Activated naive CD8-positive, alpha-beta T cell (primary cell): Measurements from ENCODE around the gene GPR146.

Experiments
- H3K27ac Mint-ChIP-seq: one replicate; pipeline ENCODE4 v1.8.0; 2021; ENCODE audit warnings: mixed read lengths
- H3K27me3 Mint-ChIP-seq: one replicate; pipeline ENCODE4 v1.8.0; 2021; ENCODE audit warnings: mixed read lengths
- H3K36me3 Mint-ChIP-seq: one replicate; pipeline ENCODE4 v1.8.0; 2021; ENCODE audit warnings: mixed read lengths
- H3K4me1 Mint-ChIP-seq: one replicate; pipeline ENCODE4 v1.8.0; 2021; ENCODE audit warnings: low read depth, mixed read lengths
- H3K4me3 Mint-ChIP-seq: one replicate; pipeline ENCODE4 v1.8.0; 2021; ENCODE audit warnings: mild to moderate bottlenecking, mixed read lengths
- H3K9me3 Mint-ChIP-seq: one replicate; pipeline ENCODE4 v1.8.0; 2021; ENCODE audit warnings: low read depth, mixed read lengths

Gene GPR146

GRCh38 chr7:1079546-1079945 lies 35.2 kb downstream of the GPR146 start:
- Mint-ChIP-seq H3K27ac (no peak overlapping the region), H3K36me3 (no peaks in the 10 kb centered on the region), H3K4me3 (no peak overlapping the region), H3K4me1 (no peaks in the 10 kb centered on the region), H3K27me3 (no peaks in the 10 kb centered on the region), H3K9me3 (no peaks in the 10 kb centered on the region)

- H3K27ac Mint-ChIP-seq = no peak overlapping the region
- no peaks in the 10 kb centered on the region for H3K9me3 Mint-ChIP-seq
- H3K4me3 Mint-ChIP-seq = no peak overlapping the region
- no peaks in the 10 kb centered on the region for H3K36me3 Mint-ChIP-seq
- H3K4me1 Mint-ChIP-seq = no peaks in the 10 kb centered on the region
- H3K27me3 Mint-ChIP-seq = no peaks in the 10 kb centered on the region
These were observed 36.0 kb downstream of the GPR146 start for GRCh38 chr7:1080252-1080920.

GRCh38 chr7:1080921-1081255 lies 36.5 kb downstream of the GPR146 start:
- H3K36me3 Mint-ChIP-seq = no peaks in the 10 kb centered on the region
- no peaks in the 10 kb centered on the region for H3K4me1 Mint-ChIP-seq
- no peak overlapping the region for H3K4me3 Mint-ChIP-seq
- H3K27me3 Mint-ChIP-seq = no peaks in the 10 kb centered on the region
- H3K27ac Mint-ChIP-seq = no peak overlapping the region
- H3K9me3 Mint-ChIP-seq = no peaks in the 10 kb centered on the region

DNA sequence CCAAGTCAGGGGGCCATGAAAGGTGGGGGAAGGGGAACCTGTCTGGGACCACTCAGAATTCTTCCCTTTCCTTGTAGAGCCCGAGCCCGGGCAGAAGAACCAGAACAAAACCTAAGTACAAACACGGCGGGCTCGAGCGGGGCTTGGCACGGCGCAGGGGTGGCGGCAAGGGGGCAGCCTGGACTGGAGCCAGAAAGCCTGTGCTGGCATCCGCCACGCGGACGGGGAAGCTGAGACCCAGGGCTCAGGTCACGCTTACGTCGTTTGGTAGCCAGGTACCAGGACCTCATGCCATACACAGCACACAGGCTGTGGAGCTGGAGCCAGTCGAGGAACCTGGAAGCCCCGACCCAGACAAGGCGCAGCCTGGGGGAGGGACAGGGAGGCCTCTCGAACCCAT lies 37.0 kb downstream of the GPR146 start:
- Mint-ChIP-seq H3K36me3 (no peaks in the 10 kb centered on the region), H3K27ac (no peak overlapping the region), H3K4me3 (no peak overlapping the region), H3K9me3 (no peaks in the 10 kb centered on the region), H3K27me3 (no peaks in the 10 kb centered on the region), H3K4me1 (peaks cover 2% of the 10 kb centered on the region)

GRCh38 chr7:1081931-1082401 lies 37.6 kb downstream of the GPR146 start:
- H3K27ac Mint-ChIP-seq = no peak overlapping the region
- H3K4me3 Mint-ChIP-seq = no peak overlapping the region
- H3K27me3 Mint-ChIP-seq = no peaks in the 10 kb centered on the region
- no peaks in the 10 kb centered on the region for H3K9me3 Mint-ChIP-seq
- H3K4me1 Mint-ChIP-seq = peaks cover 4% of the 10 kb centered on the region
- no peaks in the 10 kb centered on the region for H3K36me3 Mint-ChIP-seq

GRCh38 chr7:1083729-1084657 lies 39.6 kb downstream of the GPR146 start:
- no peaks in the 10 kb centered on the region for H3K36me3 Mint-ChIP-seq
- no peak overlapping the region for H3K27ac Mint-ChIP-seq
- H3K27me3 Mint-ChIP-seq = no peaks in the 10 kb centered on the region
- H3K9me3 Mint-ChIP-seq = no peaks in the 10 kb centered on the region
- no peak overlapping the region for H3K4me3 Mint-ChIP-seq
- H3K4me1 Mint-ChIP-seq = peaks cover 8% of the 10 kb centered on the region

DNA sequence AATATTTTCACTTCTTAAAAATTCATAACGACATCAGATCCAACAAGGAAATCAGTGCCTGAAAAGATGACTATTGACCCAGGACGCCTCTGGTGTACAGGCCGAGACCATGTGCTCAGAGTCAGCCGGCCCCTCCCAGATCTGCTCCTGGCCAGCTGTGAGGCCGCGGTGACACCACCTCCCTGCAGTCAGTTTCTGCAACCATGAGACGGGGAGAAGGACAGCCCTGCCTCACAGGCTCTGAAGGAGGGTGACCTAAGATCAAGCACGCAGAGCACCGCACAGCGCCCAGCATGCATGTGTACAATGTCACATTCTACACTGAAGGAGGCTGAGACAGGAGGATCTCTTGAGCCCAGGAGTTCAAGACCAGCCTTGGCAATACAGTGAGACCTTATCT lies 40.9 kb downstream of the GPR146 start:
- H3K9me3 Mint-ChIP-seq = no peaks in the 10 kb centered on the region
- no peak overlapping the region for H3K27ac Mint-ChIP-seq
- H3K4me1 Mint-ChIP-seq = peaks cover 8% of the 10 kb centered on the region
- no peaks in the 10 kb centered on the region for H3K36me3 Mint-ChIP-seq
- H3K27me3 Mint-ChIP-seq = no peaks in the 10 kb centered on the region
- no peak overlapping the region for H3K4me3 Mint-ChIP-seq

GRCh38 chr7:1085910-1086421 lies 41.6 kb downstream of the GPR146 start:
- Mint-ChIP-seq H3K27me3 (no peaks in the 10 kb centered on the region), H3K9me3 (no peaks in the 10 kb centered on the region), H3K27ac (no peak overlapping the region), H3K4me3 (no peak overlapping the region), H3K4me1 (peaks cover 8% of the 10 kb centered on the region), H3K36me3 (no peaks in the 10 kb centered on the region)

DNA sequence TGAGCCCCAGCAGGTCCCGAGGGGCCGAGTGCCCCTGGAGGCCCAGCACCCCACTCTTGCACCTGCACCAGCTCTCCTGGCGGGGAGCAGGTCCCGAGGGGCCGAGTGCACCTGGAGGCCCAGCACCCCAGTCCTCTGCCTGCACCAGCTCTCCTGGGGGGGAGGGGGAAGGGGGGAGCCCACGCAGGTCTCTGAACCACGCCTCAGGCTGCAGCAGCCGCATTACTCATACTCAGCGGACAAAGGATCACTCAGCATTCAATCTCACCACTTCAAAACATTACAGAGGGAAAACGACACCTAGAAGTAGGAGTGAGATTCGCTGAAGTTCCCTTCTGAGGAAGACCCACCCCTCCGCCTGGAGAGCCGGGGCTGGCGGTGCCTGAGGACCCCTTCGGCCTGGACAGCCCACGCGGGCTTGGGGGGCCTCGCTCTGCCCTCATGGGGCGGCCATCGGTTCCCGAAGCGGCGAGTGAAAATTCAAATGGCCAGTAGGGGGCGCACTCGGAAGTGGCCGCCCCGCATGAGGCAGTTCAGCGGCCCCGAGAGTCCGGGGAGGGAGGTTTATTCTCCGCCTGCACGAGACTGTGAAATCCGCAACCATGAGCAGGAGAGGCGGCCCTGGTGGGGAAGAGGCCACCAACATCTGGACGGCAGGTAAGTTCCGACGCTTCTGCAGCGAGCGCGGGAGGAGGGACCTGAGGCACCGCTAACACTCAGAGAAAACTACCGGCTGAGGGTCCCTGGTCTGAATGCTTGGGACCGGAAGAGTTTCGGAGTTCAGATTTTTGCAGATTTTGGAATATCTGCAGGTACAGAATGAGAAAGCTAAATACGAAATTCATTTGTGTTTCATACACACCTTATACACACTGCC lies 42.5 kb downstream of the GPR146 start:
- no peak overlapping the region for H3K27ac Mint-ChIP-seq
- peaks cover 8% of the 10 kb centered on the region for H3K4me1 Mint-ChIP-seq
- no peaks in the 10 kb centered on the region for H3K27me3 Mint-ChIP-seq
- no peaks in the 10 kb centered on the region for H3K36me3 Mint-ChIP-seq
- peak overlapping the region; percentile 63 for H3K4me3 Mint-ChIP-seq
- no peaks in the 10 kb centered on the region for H3K9me3 Mint-ChIP-seq

- Mint-ChIP-seq H3K4me3 (peak overlapping the region; percentile 63), H3K36me3 (no peaks in the 10 kb centered on the region), H3K9me3 (no peaks in the 10 kb centered on the region), H3K27me3 (no peaks in the 10 kb centered on the region), H3K4me1 (peaks cover 8% of the 10 kb centered on the region), H3K27ac (no peak overlapping the region)
These were observed 43.1 kb downstream of the GPR146 start for GRCh38 chr7:1087465-1087814.

DNA sequence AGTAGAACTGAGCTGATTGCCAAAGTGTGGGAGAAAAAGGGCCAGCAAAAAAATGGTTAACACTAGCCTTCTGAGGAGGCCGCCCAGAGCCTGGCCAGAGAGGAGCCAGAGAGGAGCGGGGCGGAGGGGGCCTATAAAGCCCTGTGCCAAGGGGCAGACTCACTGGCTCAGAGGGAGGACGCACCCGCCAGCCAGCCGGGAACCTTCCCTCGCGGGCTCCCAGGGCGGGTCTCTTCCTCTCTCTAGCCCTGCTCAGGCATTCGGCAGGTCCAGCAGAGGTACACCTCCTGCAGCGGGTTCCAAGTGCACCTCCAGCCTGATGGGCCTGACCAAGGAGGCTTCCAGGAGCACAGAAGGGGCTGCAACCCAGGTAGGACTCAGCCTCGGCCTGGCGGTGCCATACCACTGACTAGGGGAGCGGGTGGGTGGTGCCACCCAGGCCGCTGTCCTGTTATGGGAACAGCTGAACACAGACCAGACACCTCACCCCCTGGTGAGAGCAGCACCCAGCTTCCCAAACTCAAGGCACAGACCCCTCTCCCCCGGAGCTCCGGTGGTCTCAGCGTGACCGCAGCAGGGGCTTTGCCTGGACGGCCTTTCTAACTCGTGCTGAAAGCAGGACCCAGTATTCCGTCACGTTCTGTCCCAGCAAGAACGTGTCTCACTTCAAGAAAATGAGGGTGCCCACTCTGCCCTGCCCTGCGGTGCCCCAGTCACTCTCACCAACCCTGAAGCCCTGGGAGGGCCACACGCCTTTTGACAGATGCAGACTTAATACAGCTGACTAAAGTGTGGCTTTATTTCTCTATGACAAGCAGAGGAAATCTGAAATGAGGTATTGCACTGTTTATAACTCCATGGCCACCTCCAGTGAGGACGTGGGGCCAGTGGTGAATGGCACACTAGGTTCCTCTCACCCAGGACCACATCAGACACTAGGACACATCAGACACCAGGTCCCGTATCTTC lies 43.9 kb downstream of the GPR146 start, which contains the start of gene GPER1:
Gene GPER1 (plus strand): TSS at position 162 of the 969 bp plus-strand sequence. CDS start 3,616 bp downstream, outside the sequence.
- Mint-ChIP-seq H3K4me1 (peaks cover 8% of the 10 kb centered on the region), H3K36me3 (no peaks in the 10 kb centered on the region), H3K27ac (no peak within 1 kb of the TSS), H3K4me3 (peak within 1 kb of the TSS; percentile 63), H3K27me3 (no peaks in the 10 kb centered on the region), H3K9me3 (no peaks in the 10 kb centered on the region)

DNA sequence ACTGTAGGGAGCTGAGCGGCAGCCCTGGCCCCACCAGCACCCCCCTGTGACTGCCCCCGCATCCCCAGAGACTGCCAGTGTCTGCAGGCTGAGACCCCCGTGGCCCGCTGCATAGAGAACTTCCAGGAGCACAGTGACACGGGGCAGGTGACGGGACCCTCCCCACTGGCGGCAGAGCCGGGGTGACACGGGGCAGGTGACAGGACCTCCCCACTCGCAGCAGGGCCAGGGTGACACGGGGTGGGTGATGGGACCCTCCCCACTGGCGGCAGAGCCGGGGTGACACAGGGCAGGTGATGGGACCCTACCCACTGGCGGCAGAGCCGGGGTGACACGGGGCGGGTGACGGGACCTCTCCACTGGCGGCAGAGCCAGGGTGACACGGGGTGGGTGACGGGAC lies 45.9 kb downstream of the GPR146 start:
- no peaks in the 10 kb centered on the region for H3K9me3 Mint-ChIP-seq
- no peaks in the 10 kb centered on the region for H3K27me3 Mint-ChIP-seq
- no peak overlapping the region for H3K27ac Mint-ChIP-seq
- no peaks in the 10 kb centered on the region for H3K36me3 Mint-ChIP-seq
- peaks cover 8% of the 10 kb centered on the region for H3K4me1 Mint-ChIP-seq
- no peak overlapping the region for H3K4me3 Mint-ChIP-seq

GRCh38 chr7:1090686-1091643 lies 46.6 kb downstream of the GPR146 start:
- Mint-ChIP-seq H3K36me3 (no peaks in the 10 kb centered on the region), H3K27me3 (no peaks in the 10 kb centered on the region), H3K27ac (no peak overlapping the region), H3K9me3 (no peaks in the 10 kb centered on the region), H3K4me1 (peaks cover 8% of the 10 kb centered on the region), H3K4me3 (no peak overlapping the region)
